Gastrocnemius medialis (tissue), 4 donors: Measurements from ENCODE around the gene DYNLT2B. TPM values are rescaled to one million over a fixed set of nuclear protein-coding genes. Genes with fewer than 3 reads are reported as not detected.

Experiments
- ATAC-seq, 2 donors: fragments of 150-250 bp; one replicate each; pipeline ENCODE4 v1.9.1; 2016
- DNase-seq, 2 donors: peaks; one replicate each; pipeline ENCODE4 v3.0.0-alpha.2; 2019
- H3K27ac ChIP-seq, 4 donors: fragments of 200-600 bp; sonication (generic); 1 replicate in 1 of 4; 2 replicates in 3 of 4; pipeline ENCODE4 v1.5.1; 2016 to 2018; ENCODE audit warnings: mild to moderate bottlenecking in 2 of 4, moderate library complexity in 1 of 4
- H3K27me3 ChIP-seq, 3 donors: fragments of 200-600 bp; sonication (generic) in 2 of 3; 1 replicate in 1 of 3; 2 replicates in 2 of 3; pipeline versions ENCODE4 v1.5.1 to v1.6.0; 2016 to 2019; ENCODE audit warnings: mild to moderate bottlenecking in 1 of 3, moderate library complexity in 1 of 3
- H3K36me3 ChIP-seq, 2 donors: fragments of 200-600 bp; sonication (generic) in 1 of 2; one replicate each; pipeline ENCODE4 v1.5.1; 2017 to 2018
- H3K4me1 ChIP-seq, 2 donors: fragments of 200-600 bp; sonication (generic) in 1 of 2; one replicate each; pipeline ENCODE4 v1.5.1; 2016 to 2017; ENCODE audit warnings: mild to moderate bottlenecking in 2 of 2
- H3K4me3 ChIP-seq, 4 donors: fragments of 200-600 bp; sonication (generic) in 3 of 4; 1 replicate in 1 of 4; 2 replicates in 3 of 4; pipeline ENCODE4 v1.5.1; 2016 to 2019; ENCODE audit warnings: mild to moderate bottlenecking in 2 of 4
- H3K9me3 ChIP-seq, 3 donors: fragments of 200-600 bp; sonication (generic) in 2 of 3; 1 replicate in 1 of 3; 2 replicates in 2 of 3; pipeline ENCODE4 v1.5.1; 2016 to 2019
- CTCF ChIP-seq, 5 experiments: fragments of 450-650 bp in 3 of 5; fragments of 200-600 bp in 2 of 5; sonication (generic) in 2 of 5; IDR thresholded peaks in 4 of 5; conservative IDR thresholded peaks in 1 of 5; 1 replicate in 4 of 5; 2 replicates in 1 of 5; pipeline ENCODE4 v1.5.1; 2016 to 2019; ENCODE audit warnings: antibody characterized with exemption in 5 of 5, mild to moderate bottlenecking in 3 of 5, moderate library complexity in 3 of 5
- POLR2A ChIP-seq, 2 donors: fragments of 450-650 bp; IDR thresholded peaks; one replicate each; pipeline ENCODE4 v1.6.1; 2017; ENCODE audit warnings: antibody characterized with exemption in 2 of 2, mild to moderate bottlenecking in 2 of 2, moderate library complexity in 2 of 2
- in situ Hi-C, 4 donors: fragments of 200-750 bp; cut with MboI; loops; one replicate each; pipeline versions ENCODE4 v1.15.0 to v1.8.0; 2017; ENCODE audit warnings: low sequenced_read_pairs in 4 of 4
- intact Hi-C: fragments of 100-400 bp; cut with DNase I; formaldehyde crosslinking; loops from one replicate; pipeline ENCODE4 v1.15.1; 2023; ENCODE audit warnings: low total_unique reads
- total RNA-seq, 4 donors: library from RNA; depleted of rRNA; stranded (reverse); fragments of >200 nt; gene quantifications; one replicate each; pipeline versions ENCODE4 v1.1.0 to v1.2.3, GENCODE V29; 2016

The DYNLT2B gene
- total RNA-seq, 4 donors from 2014 or later: 2.3 to 3.3 TPM; not detected in 2

- intact Hi-C loops (no loop called here), in situ Hi-C loops (no loop called here)
- ATAC-seq: no peak
Observed at GRCh38 chr3:196263819-196264218, 54.2 kb downstream of the DYNLT2B start.

GRCh38 chr3:196260784-196261183 is 57.3 kb downstream of the DYNLT2B start:
- Histone ChIP-seq H3K36me3 (peaks cover 0 to 43% of the 10 kb centered on the region in 2 donors), H3K4me1 (no peaks in the 10 kb centered on the region), H3K4me3 (no peak overlapping the region), H3K9me3 (no peaks in the 10 kb centered on the region), H3K27ac (no peak overlapping the region), H3K27me3 (no peaks in the 10 kb centered on the region)
- DNase-seq: no peak
- ATAC-seq: no peak
- in situ Hi-C loops: no loop called here
- intact Hi-C loops: no loop called here
- no peak for TF ChIP-seq POLR2A (IDR thresholded peaks at IDR 0.05)
- TF ChIP-seq CTCF (IDR thresholded peaks at IDR 0.05 in 4 of 5, conservative IDR thresholded peaks at IDR 0.05 in 1 of 5): no peak

More at GRCh38 chr3:196263819-196264218, 54.2 kb downstream of the DYNLT2B start:
- H3K27me3 ChIP-seq: no peaks in the 10 kb centered on the region
- H3K27ac ChIP-seq: no peak overlapping the region
- no peaks in the 10 kb centered on the region for H3K4me1 ChIP-seq
- no peak overlapping the region for H3K4me3 ChIP-seq
- TF ChIP-seq CTCF (IDR thresholded peaks at IDR 0.05 in 4 of 5, conservative IDR thresholded peaks at IDR 0.05 in 1 of 5) (no peak), POLR2A (IDR thresholded peaks at IDR 0.05) (no peak)
- H3K9me3 ChIP-seq: no peaks in the 10 kb centered on the region
- no peak for DNase-seq
- H3K36me3 ChIP-seq: peaks cover 0 to 47% of the 10 kb centered on the region in 2 donors

- no peak overlapping the region for H3K4me3 ChIP-seq
- H3K4me1 ChIP-seq: peaks cover 3 to 5% of the 10 kb centered on the region in 2 donors
- TF ChIP-seq POLR2A (IDR thresholded peaks at IDR 0.05): no peak
- TF ChIP-seq CTCF (IDR thresholded peaks at IDR 0.05 in 4 of 5, conservative IDR thresholded peaks at IDR 0.05 in 1 of 5): no peak
- H3K27me3 ChIP-seq: no peaks in the 10 kb centered on the region
- no peaks in the 10 kb centered on the region for H3K9me3 ChIP-seq
- ATAC-seq: no peak
- H3K36me3 ChIP-seq: peaks cover 0 to 41% of the 10 kb centered on the region in 2 donors
- intact Hi-C loops: loop anchor here (2.0 to 10.0 kb wide), 4 partner anchors 62 to 429 kb away; partner anchors contain the start of genes DYNLT2B and UBXN7
- DNase-seq: no peak
- in situ Hi-C loops: loop anchor here (5.0 to 10.0 kb wide), 3 partner anchors 59 to 269 kb away; partner anchors contain the start of gene DYNLT2B (in 1 of the 4)
- no peak overlapping the region for H3K27ac ChIP-seq
Observed at GRCh38 chr3:196255776-196256175, 62.3 kb downstream of the DYNLT2B start.

- no peak overlapping the region for H3K4me3 ChIP-seq
- no peaks in the 10 kb centered on the region for H3K27me3 ChIP-seq
- DNase-seq: no peak
- no peaks in the 10 kb centered on the region for H3K9me3 ChIP-seq
- intact Hi-C loops (loop anchor here (2.0 to 10.0 kb wide), 4 partner anchors 63 to 430 kb away; partner anchors contain the start of genes DYNLT2B and UBXN7), in situ Hi-C loops (loop anchor here (5.0 to 10.0 kb wide), 3 partner anchors 60 to 270 kb away; partner anchors contain the start of gene DYNLT2B (in 1 of the 4))
- H3K27ac ChIP-seq: peak overlapping the region in 1 of 4 donors; percentile 15
- no peak for ATAC-seq
- H3K36me3 ChIP-seq: peaks cover 0 to 37% of the 10 kb centered on the region in 2 donors
- H3K4me1 ChIP-seq: peaks cover 3 to 5% of the 10 kb centered on the region in 2 donors
- TF ChIP-seq POLR2A (IDR thresholded peaks at IDR 0.05) (no peak), CTCF (IDR thresholded peaks at IDR 0.05 in 4 of 5, conservative IDR thresholded peaks at IDR 0.05 in 1 of 5) (no peak)
Observed at GRCh38 chr3:196254376-196255283, 63.4 kb downstream of the DYNLT2B start.
